Breast epithelium (tissue), 3 donors: ENCODE measurements around the gene KCNK4.

Source experiments
- POLR2A ChIP-seq: fragments of 450-650 bp; IDR thresholded peaks from one replicate; pipeline ENCODE4 v1.6.1; 2016; ENCODE audit warnings: antibody characterized with exemption, mild to moderate bottlenecking, moderate library complexity
- POLR2AphosphoS5 ChIP-seq, 3 donors: sonication (generic); formaldehyde crosslinking; IDR thresholded peaks; one replicate each; pipeline ENCODE4 v1.6.1; 2017; ENCODE audit warnings: antibody characterized with exemption in 3 of 3
- TF ChIP-seq, protein P1 (sequence below), 3 donors: fragments of 450-650 bp; IDR thresholded peaks; one replicate each; pipeline ENCODE4 v1.5.1; 2016 to 2017; ENCODE audit warnings: antibody characterized with exemption in 3 of 3, mild to moderate bottlenecking in 3 of 3, moderate library complexity in 3 of 3

DNA sequence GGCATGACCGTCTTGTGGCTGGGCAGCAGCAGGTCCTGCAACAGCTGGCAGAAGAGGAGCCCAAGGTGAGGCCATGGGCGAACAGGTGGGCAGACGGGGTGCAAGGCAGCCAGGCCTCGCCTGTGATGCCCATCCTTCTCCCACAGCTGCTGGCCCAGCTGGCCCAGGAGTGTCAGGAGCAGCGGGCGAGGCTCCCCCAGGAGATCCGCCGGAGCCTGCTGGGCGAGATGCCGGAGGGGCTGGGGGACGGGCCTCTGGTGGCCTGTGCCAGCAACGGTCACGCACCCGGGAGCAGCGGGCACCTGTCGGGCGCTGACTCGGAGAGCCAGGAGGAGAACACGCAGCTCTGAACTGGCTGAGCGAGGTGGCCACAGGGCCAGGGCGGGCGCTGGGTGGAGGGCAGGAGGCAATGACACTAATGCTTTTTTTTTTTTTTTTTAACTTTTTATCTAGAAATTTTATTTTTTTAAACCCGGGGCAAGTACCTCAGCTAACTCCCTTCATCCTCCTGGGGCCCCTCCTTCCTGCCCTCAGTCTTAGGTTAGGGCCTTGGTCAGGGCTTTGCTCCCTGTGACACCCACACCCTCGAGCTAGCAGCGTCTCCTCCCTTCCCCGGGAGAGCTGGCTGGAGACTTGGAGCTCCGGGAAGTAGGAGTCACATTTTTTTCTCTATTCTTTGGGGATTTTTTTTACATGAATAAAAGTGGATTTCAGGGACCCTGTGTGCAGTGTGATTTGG, 23.7 kb upstream of the KCNK4 start:
- TF ChIP-seq, protein P1, sequence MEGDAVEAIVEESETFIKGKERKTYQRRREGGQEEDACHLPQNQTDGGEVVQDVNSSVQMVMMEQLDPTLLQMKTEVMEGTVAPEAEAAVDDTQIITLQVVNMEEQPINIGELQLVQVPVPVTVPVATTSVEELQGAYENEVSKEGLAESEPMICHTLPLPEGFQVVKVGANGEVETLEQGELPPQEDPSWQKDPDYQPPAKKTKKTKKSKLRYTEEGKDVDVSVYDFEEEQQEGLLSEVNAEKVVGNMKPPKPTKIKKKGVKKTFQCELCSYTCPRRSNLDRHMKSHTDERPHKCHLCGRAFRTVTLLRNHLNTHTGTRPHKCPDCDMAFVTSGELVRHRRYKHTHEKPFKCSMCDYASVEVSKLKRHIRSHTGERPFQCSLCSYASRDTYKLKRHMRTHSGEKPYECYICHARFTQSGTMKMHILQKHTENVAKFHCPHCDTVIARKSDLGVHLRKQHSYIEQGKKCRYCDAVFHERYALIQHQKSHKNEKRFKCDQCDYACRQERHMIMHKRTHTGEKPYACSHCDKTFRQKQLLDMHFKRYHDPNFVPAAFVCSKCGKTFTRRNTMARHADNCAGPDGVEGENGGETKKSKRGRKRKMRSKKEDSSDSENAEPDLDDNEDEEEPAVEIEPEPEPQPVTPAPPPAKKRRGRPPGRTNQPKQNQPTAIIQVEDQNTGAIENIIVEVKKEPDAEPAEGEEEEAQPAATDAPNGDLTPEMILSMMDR (IDR thresholded peaks at IDR 0.05): no peak
- no peak for TF ChIP-seq POLR2AphosphoS5 (IDR thresholded peaks at IDR 0.05)
- no peak for TF ChIP-seq POLR2A
